H9 (cell line): Measurements from ENCODE around the gene TMEM158. TPM values are rescaled to one million over a fixed set of nuclear protein-coding genes. Genes with fewer than 3 reads are reported as not detected.

ENCODE experiments used
- DNase-seq: peaks from one replicate; pipeline ENCODE4 v3.0.0-alpha.2; 2017
- H2AFZ ChIP-seq: one replicate; pipeline ENCODE4 v1.6.1; 2013; ENCODE audit warnings: mild to moderate bottlenecking, low read length, control low read depth, moderate library complexity
- H2AK5ac ChIP-seq: 2 replicates; pipeline ENCODE4 v1.6.1; 2013; ENCODE audit warnings: low read length, control low read depth, mixed read lengths; ENCODE audit not compliant: insufficient read length
- H2BK120ac ChIP-seq: one replicate; pipeline ENCODE4 v1.6.1; 2013; ENCODE audit warnings: low read depth, mild to moderate bottlenecking, low read length, control low read depth, inconsistent platforms; ENCODE audit not compliant: poor library complexity, severe bottlenecking
- H2BK12ac ChIP-seq: 2 replicates; pipeline ENCODE4 v1.6.1; 2013; ENCODE audit warnings: low read length, control low read depth, mixed read lengths, low read depth; ENCODE audit not compliant: insufficient read length
- H2BK15ac ChIP-seq: 2 replicates; pipeline ENCODE4 v1.6.1; 2013; ENCODE audit warnings: low read depth, low read length, control low read depth
- H2BK20ac ChIP-seq: one replicate; pipeline ENCODE4 v1.6.1; 2013; ENCODE audit warnings: low read depth, mild to moderate bottlenecking, low read length, control low read depth, inconsistent platforms; ENCODE audit not compliant: poor library complexity, severe bottlenecking
- H2BK5ac ChIP-seq: 2 replicates; pipeline ENCODE4 v1.6.1; 2013; ENCODE audit warnings: low read length, control low read depth, mixed read lengths; ENCODE audit not compliant: insufficient read length
- H3K14ac ChIP-seq: 2 replicates; pipeline ENCODE4 v1.6.1; 2013; ENCODE audit warnings: low read length, control low read depth; ENCODE audit not compliant: insufficient read depth
- H3K18ac ChIP-seq: 2 replicates; pipeline ENCODE4 v1.6.1; 2013; ENCODE audit warnings: low read depth, mild to moderate bottlenecking, mixed read lengths, low read length, control low read depth; ENCODE audit not compliant: insufficient read length
- H3K23ac ChIP-seq: 2 replicates; pipeline ENCODE4 v1.6.1; 2013; ENCODE audit warnings: low read length, control low read depth, mixed read lengths, low read depth; ENCODE audit not compliant: insufficient read length
- H3K23me2 ChIP-seq: 2 replicates; pipeline ENCODE4 v1.6.1; 2013; ENCODE audit warnings: low read depth, mild to moderate bottlenecking, mixed read lengths, low read length, control low read depth; ENCODE audit not compliant: insufficient read length, poor library complexity, severe bottlenecking
- H3K27ac ChIP-seq: 2 replicates; pipeline ENCODE4 v1.5.1; 2013; ENCODE audit warnings: low read length, control low read depth, mixed read lengths, low read depth; ENCODE audit not compliant: insufficient read length
- H3K27me3 ChIP-seq: 2 replicates; pipeline ENCODE4 v1.6.1; 2013; ENCODE audit warnings: low read length, control low read depth, inconsistent platforms; ENCODE audit not compliant: insufficient read depth
- H3K4ac ChIP-seq: 2 replicates; pipeline ENCODE4 v1.6.1; 2013; ENCODE audit warnings: low read depth, mild to moderate bottlenecking, control low read depth, inconsistent platforms, low read length, moderate library complexity
- H3K4me1 ChIP-seq: 2 replicates; pipeline ENCODE4 v1.6.1; 2013; ENCODE audit warnings: low read length, control low read depth, inconsistent platforms; ENCODE audit not compliant: insufficient read depth
- H3K4me2 ChIP-seq: 2 replicates; pipeline ENCODE4 v1.6.1; 2013; ENCODE audit warnings: low read length, control low read depth, mixed read lengths; ENCODE audit not compliant: insufficient read length, insufficient read depth
- H3K56ac ChIP-seq: 2 replicates; pipeline ENCODE4 v1.6.1; 2013; ENCODE audit warnings: low read depth, mild to moderate bottlenecking, mixed read lengths, low read length, control low read depth; ENCODE audit not compliant: insufficient read length
- H3K79me1 ChIP-seq: 2 replicates; pipeline ENCODE4 v1.6.1; 2013; ENCODE audit warnings: low read depth, mild to moderate bottlenecking, moderate library complexity, low read length, control low read depth, inconsistent platforms; ENCODE audit not compliant: insufficient read depth, poor library complexity, severe bottlenecking
- H3K79me2 ChIP-seq: 2 replicates; pipeline ENCODE4 v1.6.1; 2013; ENCODE audit warnings: low read length, control low read depth, inconsistent platforms; ENCODE audit not compliant: insufficient read depth
- H3K9ac ChIP-seq: 2 replicates; pipeline ENCODE4 v1.6.1; 2013; ENCODE audit warnings: low read length, control low read depth, mixed read lengths; ENCODE audit not compliant: insufficient read length; ENCODE audit errors: extremely low read depth
- H3K9me3 ChIP-seq: one replicate; pipeline ENCODE4 v1.6.1; 2013; ENCODE audit warnings: low read depth, low read length, inconsistent platforms; ENCODE audit not compliant: control insufficient read depth
- H3T11ph ChIP-seq: one replicate; pipeline ENCODE4 v1.6.1; 2013; ENCODE audit warnings: mild to moderate bottlenecking, low read length, control low read depth, inconsistent platforms
- H4K20me1 ChIP-seq: one replicate; pipeline ENCODE4 v1.6.1; 2013; ENCODE audit not compliant: control insufficient read depth, insufficient read length, insufficient read depth
- H4K5ac ChIP-seq: 2 replicates; pipeline ENCODE4 v1.6.1; 2013; ENCODE audit warnings: low read depth, mild to moderate bottlenecking, mixed read lengths, low read length, control low read depth; ENCODE audit not compliant: insufficient read length
- H4K8ac ChIP-seq: replicated peaks from 2 replicates; pipeline ENCODE4 v1.6.1; 2013; ENCODE audit warnings: low read length, control low read depth, mixed read lengths, low read depth; ENCODE audit not compliant: insufficient read length
- H4K91ac ChIP-seq: 2 replicates; pipeline ENCODE4 v1.6.1; 2013; ENCODE audit warnings: low read depth, mild to moderate bottlenecking, moderate library complexity, mixed read lengths, low read length, control low read depth; ENCODE audit not compliant: insufficient read length
- H3K27ac Mint-ChIP-seq, 3 experiments: 2 replicates in 2 of 3; 3 replicates in 1 of 3; pipeline ENCODE4 v1.8.0; 2020 to 2021; ENCODE audit warnings: mixed read lengths in 3 of 3, mild to moderate bottlenecking in 1 of 3, moderate library complexity in 1 of 3
- H3K27me3 Mint-ChIP-seq: 2 replicates; pipeline ENCODE4 v1.8.0; 2021; ENCODE audit warnings: low read depth, mild to moderate bottlenecking, moderate library complexity, mixed read lengths
- H3K36me3 Mint-ChIP-seq, 3 experiments: 2 replicates in 2 of 3; 3 replicates in 1 of 3; pipeline ENCODE4 v1.8.0; 2020 to 2021; ENCODE audit warnings: low read depth in 3 of 3, mixed read lengths in 3 of 3; ENCODE audit not compliant: insufficient read depth in 1 of 3
- H3K4me1 Mint-ChIP-seq, 2 experiments: 2 replicates each; pipeline ENCODE4 v1.8.0; 2020; ENCODE audit warnings: mixed read lengths in 2 of 2
- H3K4me3 Mint-ChIP-seq, 2 experiments: 2 replicates in 1 of 2; 3 replicates in 1 of 2; pipeline ENCODE4 v1.8.0; 2020 to 2021; ENCODE audit warnings: mild to moderate bottlenecking in 2 of 2, mixed read lengths in 2 of 2, moderate library complexity in 1 of 2
- H3K9me3 Mint-ChIP-seq, 2 experiments: 2 replicates in 1 of 2; 3 replicates in 1 of 2; pipeline ENCODE4 v1.8.0; 2020; ENCODE audit warnings: mild to moderate bottlenecking in 2 of 2, mixed read lengths in 2 of 2, moderate library complexity in 1 of 2
- WGBS: extraction: QIAGEN DNeasy Blood & Tissue Kit; methylation state at CpG from one replicate; pipeline ENCODE4 v1.1.7; 2013; ENCODE audit warnings: missing lambda C conversion rate, low lambda C conversion rate, mixed read lengths; ENCODE audit not compliant: insufficient read length; ENCODE audit errors: extremely low coverage; 5-methylcytosine and 5-hydroxymethylcytosine counted together
- total RNA-seq: library from RNA; stranded (reverse); gene quantifications from 2 replicates; pipeline ENCODE4 v1.2.1, GENCODE V29; 2021
- TF ChIP-seq, protein P1 (sequence below): fragments of 200-600 bp; sonication (generic); conservative IDR thresholded peaks from 3 replicates; pipeline ENCODE4 v1.8.0; 2021; ENCODE audit warnings: antibody characterized with exemption, mild to moderate bottlenecking

TMEM158 gene
- total RNA-seq, 1 experiment from 2014 or later = 29.1 TPM

DNA sequence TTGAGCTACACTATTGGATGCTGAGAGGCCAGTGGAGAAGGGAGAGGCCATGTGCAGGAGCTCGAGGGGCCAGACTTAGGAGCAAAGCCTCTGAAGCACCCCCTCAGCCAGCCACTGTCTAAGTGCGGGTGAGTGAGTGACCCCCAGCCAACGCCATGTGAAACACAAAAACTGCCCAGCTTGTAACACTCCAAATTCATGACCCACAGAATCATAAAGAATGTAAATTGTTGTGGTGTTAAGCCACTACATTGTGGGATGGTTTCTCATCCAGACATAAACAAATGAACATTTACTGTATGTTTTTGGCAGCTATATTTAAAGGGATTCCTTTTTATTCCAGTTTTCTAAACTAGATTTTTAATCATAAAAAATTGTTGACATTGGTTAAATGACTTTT lies 27.2 kb upstream of the TMEM158 start:
- no peak overlapping the region for H3K4me3 Mint-ChIP-seq
- Histone ChIP-seq H3K4me1 (peaks cover under 1% of the 10 kb centered on the region; the same call in 1 of the 2 replicates), H4K8ac (no peak overlapping the region), H3K23ac (no peak overlapping the region), H4K91ac (no peak overlapping the region), H2BK5ac (no peak overlapping the region), H4K20me1 (no peaks in the 10 kb centered on the region), H3K18ac (no peak overlapping the region), H3K9ac (no peak overlapping the region), H2AFZ (no peak overlapping the region), H3K23me2 (no peaks in the 10 kb centered on the region), H2BK20ac (no peak overlapping the region), H4K5ac (no peak overlapping the region), H3K9me3 (no peaks in the 10 kb centered on the region), H3K56ac (no peak overlapping the region), H3K4me2 (no peak overlapping the region), H3T11ph (no peak overlapping the region), H2BK15ac (no peak overlapping the region), H2BK120ac (no peak overlapping the region), H3K79me1 (no peaks in the 10 kb centered on the region), H3K4ac (no peak overlapping the region), H3K27me3 (no peaks in the 10 kb centered on the region), H2AK5ac (no peak overlapping the region), H3K14ac (no peak overlapping the region), H3K27ac (no peak overlapping the region), H3K79me2 (no peaks in the 10 kb centered on the region), H2BK12ac (no peak overlapping the region)
- no CpG with 5 or more reads among the region's 3 CpGs for WGBS
- no peaks in the 10 kb centered on the region; a peak in 1 of 5 replicates for H3K9me3 Mint-ChIP-seq
- DNase-seq = no peak
- no peaks in the 10 kb centered on the region; the same call in 1 of the 2 replicates for H3K27me3 Mint-ChIP-seq
- H3K36me3 Mint-ChIP-seq = no peaks in the 10 kb centered on the region
- H3K4me1 Mint-ChIP-seq = peaks cover 9 to 10% of the 10 kb centered on the region in 2 experiments
- no peak overlapping the region for H3K27ac Mint-ChIP-seq
- TF ChIP-seq, protein P1, sequence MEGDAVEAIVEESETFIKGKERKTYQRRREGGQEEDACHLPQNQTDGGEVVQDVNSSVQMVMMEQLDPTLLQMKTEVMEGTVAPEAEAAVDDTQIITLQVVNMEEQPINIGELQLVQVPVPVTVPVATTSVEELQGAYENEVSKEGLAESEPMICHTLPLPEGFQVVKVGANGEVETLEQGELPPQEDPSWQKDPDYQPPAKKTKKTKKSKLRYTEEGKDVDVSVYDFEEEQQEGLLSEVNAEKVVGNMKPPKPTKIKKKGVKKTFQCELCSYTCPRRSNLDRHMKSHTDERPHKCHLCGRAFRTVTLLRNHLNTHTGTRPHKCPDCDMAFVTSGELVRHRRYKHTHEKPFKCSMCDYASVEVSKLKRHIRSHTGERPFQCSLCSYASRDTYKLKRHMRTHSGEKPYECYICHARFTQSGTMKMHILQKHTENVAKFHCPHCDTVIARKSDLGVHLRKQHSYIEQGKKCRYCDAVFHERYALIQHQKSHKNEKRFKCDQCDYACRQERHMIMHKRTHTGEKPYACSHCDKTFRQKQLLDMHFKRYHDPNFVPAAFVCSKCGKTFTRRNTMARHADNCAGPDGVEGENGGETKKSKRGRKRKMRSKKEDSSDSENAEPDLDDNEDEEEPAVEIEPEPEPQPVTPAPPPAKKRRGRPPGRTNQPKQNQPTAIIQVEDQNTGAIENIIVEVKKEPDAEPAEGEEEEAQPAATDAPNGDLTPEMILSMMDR = no peak
